ENCODE data around the gene BPI.

DNA sequence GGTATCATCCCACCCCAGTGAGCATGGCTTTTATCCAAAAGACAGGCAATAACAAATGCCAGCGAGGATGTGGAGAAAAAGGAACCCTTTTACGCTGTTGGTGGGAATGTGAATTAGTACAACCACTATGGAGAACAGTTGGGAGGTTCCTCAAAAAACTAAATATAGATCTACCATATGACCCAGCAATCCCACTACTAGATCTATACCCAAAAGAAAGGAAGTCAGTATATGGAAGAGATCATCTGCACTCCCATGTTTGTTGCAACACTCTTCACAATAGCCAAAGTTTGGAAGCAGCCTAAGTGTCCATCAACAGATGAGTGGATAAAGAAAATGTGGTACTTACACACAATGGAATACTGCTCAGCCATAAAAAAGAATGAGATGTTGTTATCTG is 37.5 kb upstream of the BPI start:
- no peak for TF ChIP-seq POLR2A (IDR thresholded peaks at IDR 0.05)
- TF ChIP-seq, protein P1, sequence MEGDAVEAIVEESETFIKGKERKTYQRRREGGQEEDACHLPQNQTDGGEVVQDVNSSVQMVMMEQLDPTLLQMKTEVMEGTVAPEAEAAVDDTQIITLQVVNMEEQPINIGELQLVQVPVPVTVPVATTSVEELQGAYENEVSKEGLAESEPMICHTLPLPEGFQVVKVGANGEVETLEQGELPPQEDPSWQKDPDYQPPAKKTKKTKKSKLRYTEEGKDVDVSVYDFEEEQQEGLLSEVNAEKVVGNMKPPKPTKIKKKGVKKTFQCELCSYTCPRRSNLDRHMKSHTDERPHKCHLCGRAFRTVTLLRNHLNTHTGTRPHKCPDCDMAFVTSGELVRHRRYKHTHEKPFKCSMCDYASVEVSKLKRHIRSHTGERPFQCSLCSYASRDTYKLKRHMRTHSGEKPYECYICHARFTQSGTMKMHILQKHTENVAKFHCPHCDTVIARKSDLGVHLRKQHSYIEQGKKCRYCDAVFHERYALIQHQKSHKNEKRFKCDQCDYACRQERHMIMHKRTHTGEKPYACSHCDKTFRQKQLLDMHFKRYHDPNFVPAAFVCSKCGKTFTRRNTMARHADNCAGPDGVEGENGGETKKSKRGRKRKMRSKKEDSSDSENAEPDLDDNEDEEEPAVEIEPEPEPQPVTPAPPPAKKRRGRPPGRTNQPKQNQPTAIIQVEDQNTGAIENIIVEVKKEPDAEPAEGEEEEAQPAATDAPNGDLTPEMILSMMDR (IDR thresholded peaks at IDR 0.05) = no peak
